Mononuclear cell (primary cell): ENCODE data around the gene HLA-B. TPM values are rescaled to one million over a fixed set of nuclear protein-coding genes. Genes with fewer than 3 reads are reported as not detected.
A peak's percentile ranks its signal among the peaks of the same experiment; 100 is the strongest.

ENCODE experiments used
- H3K27me3 ChIP-seq: 2 replicates; pipeline ENCODE4 v1.6.0; 2011; ENCODE audit warnings: low read length, control low read depth; ENCODE audit not compliant: insufficient read depth
- H3K4me1 ChIP-seq: 2 replicates; pipeline ENCODE4 v1.5.1; 2011; ENCODE audit warnings: mild to moderate bottlenecking, low read length, control low read depth; ENCODE audit not compliant: insufficient read depth
- H3K4me3 ChIP-seq: 2 replicates; pipeline ENCODE4 v1.5.1; 2011; ENCODE audit warnings: mild to moderate bottlenecking, low read length, moderate library complexity
- H3K9me3 ChIP-seq: 2 replicates; pipeline ENCODE4 v1.5.1; 2011; ENCODE audit warnings: low read depth, mild to moderate bottlenecking, control low read depth, low read length
- total RNA-seq: library from RNA; depleted of rRNA; stranded (reverse); fragments of >200 nt; gene quantifications from one replicate; pipeline ENCODE4 v1.2.3, GENCODE V29; 2012

HLA-B gene
- total RNA-seq, 1 donor = 3,997 TPM

DNA sequence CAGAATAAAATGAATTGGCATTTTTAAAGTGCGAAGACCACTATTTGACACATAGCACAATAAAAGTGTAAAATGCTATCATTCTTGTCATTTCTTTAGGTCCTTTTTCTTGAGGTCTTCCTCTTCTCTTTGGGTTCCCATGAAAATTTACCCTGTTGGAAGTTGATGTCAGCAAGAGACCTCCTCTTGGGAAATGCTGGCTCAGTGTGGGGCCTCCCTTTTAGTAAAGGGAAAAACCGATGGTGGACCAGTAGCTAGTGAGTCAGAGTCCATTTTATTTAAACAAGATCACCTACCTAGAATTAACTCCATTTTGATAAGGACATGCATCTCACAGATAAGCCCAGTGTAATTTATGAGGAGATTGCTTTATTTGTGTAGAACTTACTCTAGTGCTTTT, 47.3 kb downstream of the HLA-B start:
- Histone ChIP-seq H3K9me3 (no peaks in the 10 kb centered on the region), H3K27me3 (peaks cover 42% of the 10 kb centered on the region), H3K4me3 (no peak overlapping the region), H3K4me1 (peaks cover 14% of the 10 kb centered on the region)

DNA sequence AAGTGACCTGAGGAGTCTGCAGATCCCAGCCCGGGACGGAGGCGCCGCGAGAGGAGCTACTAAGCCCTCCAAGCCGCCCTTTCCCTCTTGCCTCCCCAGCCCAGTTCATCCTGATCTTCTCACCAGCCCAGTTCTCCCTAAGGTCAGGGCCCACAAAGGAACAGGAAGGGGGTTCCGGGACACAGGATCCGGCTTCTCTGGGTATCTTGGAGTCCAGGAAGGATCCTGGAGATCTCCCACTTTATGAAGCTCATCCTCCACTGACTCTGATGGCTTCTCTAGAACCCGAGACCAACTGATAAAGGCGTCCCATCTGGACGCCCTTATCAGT, 48.2 kb downstream of the HLA-B start:
- peaks cover 39% of the 10 kb centered on the region for H3K27me3 ChIP-seq
- no peaks in the 10 kb centered on the region for H3K9me3 ChIP-seq
- peaks cover 14% of the 10 kb centered on the region for H3K4me1 ChIP-seq
- no peak overlapping the region for H3K4me3 ChIP-seq

DNA sequence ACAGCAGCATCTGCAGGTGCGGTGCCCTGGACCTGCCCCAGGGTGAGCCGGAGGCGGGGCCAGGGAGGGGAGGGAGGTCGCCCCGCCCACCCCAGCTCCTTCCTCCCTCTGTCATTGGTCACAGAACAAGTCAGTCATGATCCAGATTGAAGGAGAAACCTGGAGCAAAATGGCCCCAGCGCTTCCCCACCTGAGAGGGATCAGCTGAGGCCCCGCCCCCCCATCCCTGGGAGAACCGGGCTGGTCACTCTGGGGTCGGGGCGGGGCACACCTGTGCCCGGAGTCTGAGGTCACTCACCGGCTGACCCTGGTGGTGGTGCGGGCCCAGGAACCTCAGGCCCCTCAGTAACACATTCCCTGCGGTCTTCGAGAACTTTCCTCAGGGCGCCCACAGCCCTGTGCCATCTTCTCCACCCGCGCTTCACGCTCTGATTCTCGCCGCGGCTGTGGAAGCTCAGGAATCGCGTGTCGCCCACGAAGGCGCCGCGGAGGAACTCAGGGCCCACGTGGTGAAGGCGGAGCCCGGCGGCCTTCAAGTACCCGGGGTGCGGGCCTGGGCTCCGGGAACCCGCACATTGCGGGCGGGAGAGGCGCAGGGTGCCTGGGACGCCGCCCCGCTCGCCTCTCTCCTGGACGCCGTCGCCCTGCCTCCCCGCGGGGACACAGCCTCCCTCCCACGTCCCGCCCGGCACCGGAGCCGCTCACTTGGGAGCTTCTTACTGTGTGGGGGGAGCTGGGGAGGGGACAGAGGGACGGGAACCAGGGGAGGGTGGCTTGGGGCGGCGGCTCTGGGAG, 48.7 kb downstream of the HLA-B start:
- Histone ChIP-seq H3K9me3 (no peaks in the 10 kb centered on the region), H3K27me3 (peaks cover 38% of the 10 kb centered on the region), H3K4me3 (peak overlapping the region; percentile 39), H3K4me1 (peaks cover 14% of the 10 kb centered on the region)

DNA sequence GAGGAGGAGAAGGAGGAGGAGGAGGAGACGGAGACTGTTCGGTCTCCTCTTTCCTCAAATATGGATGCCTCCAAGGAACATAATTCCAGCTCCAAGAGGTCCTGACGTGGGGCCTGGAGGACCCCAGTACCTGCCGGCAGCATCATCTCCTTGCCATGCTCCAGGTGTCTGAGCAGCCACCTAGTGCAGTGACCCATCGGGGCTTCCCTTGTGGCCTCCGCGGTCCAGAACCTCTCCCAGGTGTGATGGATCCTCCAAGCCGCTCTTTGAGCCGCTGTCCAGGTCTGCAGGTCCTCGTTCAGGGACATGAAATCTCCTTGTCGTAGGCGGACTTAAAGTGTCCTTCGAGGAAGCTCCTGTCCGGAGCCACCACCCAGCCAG, 49.3 kb downstream of the HLA-B start:
- peaks cover 38% of the 10 kb centered on the region for H3K27me3 ChIP-seq
- H3K4me3 ChIP-seq = no peak overlapping the region
- peaks cover 14% of the 10 kb centered on the region for H3K4me1 ChIP-seq
- no peaks in the 10 kb centered on the region for H3K9me3 ChIP-seq

DNA sequence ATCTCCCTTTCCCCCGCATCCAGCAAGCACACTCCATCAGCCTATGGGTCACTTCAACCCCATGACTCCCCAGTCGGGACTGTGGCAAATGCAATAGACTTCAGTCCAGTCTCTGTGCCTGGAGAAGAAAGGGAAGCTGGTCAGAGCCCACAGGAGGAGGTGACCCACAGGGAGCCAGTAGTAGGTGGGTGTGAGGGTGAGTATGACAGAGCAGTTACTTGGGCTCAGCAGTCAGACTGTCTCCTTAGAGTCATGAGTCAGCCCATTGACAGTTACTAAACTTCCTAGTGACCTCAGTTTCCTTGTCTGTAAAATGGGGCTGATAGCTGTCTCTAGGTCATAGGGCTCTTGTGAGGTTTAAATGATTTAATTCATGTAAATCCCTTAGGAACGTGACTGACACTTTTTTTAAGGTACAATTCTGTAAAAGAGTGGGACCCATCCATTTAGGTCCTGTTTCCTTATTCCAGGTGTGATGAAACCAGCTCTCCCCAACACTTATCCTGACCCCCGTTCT, 51.2 kb downstream of the HLA-B start:
- peaks cover 14% of the 10 kb centered on the region for H3K4me1 ChIP-seq
- no peak overlapping the region for H3K4me3 ChIP-seq
- peaks cover 38% of the 10 kb centered on the region for H3K27me3 ChIP-seq
- no peaks in the 10 kb centered on the region for H3K9me3 ChIP-seq

DNA sequence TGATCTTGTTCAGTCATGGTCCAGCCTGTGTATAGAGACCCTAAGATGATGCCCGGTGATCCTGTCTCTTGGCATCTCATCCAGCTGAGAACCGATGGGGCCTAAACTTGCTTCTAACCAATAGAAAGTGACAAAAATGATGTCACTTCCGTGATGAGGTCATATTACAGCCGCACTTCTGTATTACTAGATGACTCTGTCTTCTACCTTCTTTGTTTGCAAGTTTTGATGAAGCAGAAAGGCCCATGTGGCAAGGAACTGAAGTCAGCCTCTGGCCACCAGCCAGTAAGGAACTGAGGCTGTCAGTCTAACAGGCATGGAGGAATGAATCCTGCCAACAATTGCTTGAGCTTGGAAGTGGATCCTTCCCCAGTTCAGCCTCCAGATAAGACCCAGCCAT, 52.3 kb downstream of the HLA-B start:
- Histone ChIP-seq H3K4me1 (peaks cover 14% of the 10 kb centered on the region), H3K27me3 (peaks cover 29% of the 10 kb centered on the region), H3K4me3 (no peak overlapping the region), H3K9me3 (no peaks in the 10 kb centered on the region)

Other genes with a start within 250 kb of the HLA-B start
- not detected for gene C6orf15, start 244.6 kb downstream of the HLA-B start, total RNA-seq
- gene PSORS1C1, start 242.4 kb downstream of the HLA-B start, total RNA-seq = not detected
- gene CDSN, start 236.7 kb downstream of the HLA-B start, total RNA-seq = not detected
- not detected for gene PSORS1C2, start 218.1 kb downstream of the HLA-B start, total RNA-seq
- gene CCHCR1, start 199.4 kb downstream of the HLA-B start, total RNA-seq = 4.3 TPM
- 1.9 TPM for gene TCF19, start 198.6 kb downstream of the HLA-B start, total RNA-seq
- gene POU5F1, start 186.5 kb downstream of the HLA-B start, total RNA-seq = not detected
- 1,178 TPM for gene HLA-C, start 85.1 kb downstream of the HLA-B start, total RNA-seq
- 7.1 TPM for gene MICA, start 46.4 kb upstream of the HLA-B start, total RNA-seq
- gene MICB, start 141.0 kb upstream of the HLA-B start, total RNA-seq = 29.2 TPM
- not detected for gene MCCD1, start 171.8 kb upstream of the HLA-B start, total RNA-seq
- 183 TPM for gene DDX39B, start 184.8 kb upstream of the HLA-B start, total RNA-seq
- gene ATP6V1G2, start 189.4 kb upstream of the HLA-B start, total RNA-seq = 0.73 TPM
- gene NFKBIL1, start 190.4 kb upstream of the HLA-B start, total RNA-seq = 9.8 TPM
- gene LTA, start 215.1 kb upstream of the HLA-B start, total RNA-seq = 2.5 TPM
- gene TNF, start 218.4 kb upstream of the HLA-B start, total RNA-seq = 230 TPM
- gene LTB, start 225.2 kb upstream of the HLA-B start, total RNA-seq = 191 TPM
- 200 TPM for gene LST1, start 229.1 kb upstream of the HLA-B start, total RNA-seq
- 9.2 TPM for gene NCR3, start 235.8 kb upstream of the HLA-B start, total RNA-seq